ENCODE measurements around the gene SNX24. TPM values are rescaled to one million over a fixed set of nuclear protein-coding genes. Genes with fewer than 3 reads are reported as not detected.

Gene SNX24
- total RNA-seq, 6 experiments from 2014 or later = 6.2 to 23.7 (median 12.5) TPM

- Histone ChIP-seq H3K9me3 (no peaks in the 10 kb centered on the region), H3K36me3 (no peaks in the 10 kb centered on the region), H3K4me3 (no peak overlapping the region), H3K4me1 (no peaks in the 10 kb centered on the region), H3K27ac (no peak overlapping the region), H3K27me3 (no peaks in the 10 kb centered on the region)
- 90% methylated on average over 1 of the region's 1 CpG for WGBS (ENCODE audit: insufficient coverage, low coverage, low lambda C conversion rate, missing lambda C conversion rate)
- ATAC-seq (no peak), DNase-seq (no peak)
- TF ChIP-seq POLR2A (IDR thresholded peaks at IDR 0.05) = no peak
- no peak for TF ChIP-seq CTCF (IDR thresholded peaks at IDR 0.05)
- intact Hi-C loops (cut with DNase I) = no loop called here
These were observed 98.6 kb downstream of the SNX24 start for GRCh38 chr5:122944051-122944450.

- no peak for ATAC-seq
These were observed 102.0 kb downstream of the SNX24 start for GRCh38 chr5:122947372-122947771.

GRCh38 chr5:122947772-122948171 is 102.4 kb downstream of the SNX24 start:
- 59% methylated on average over 3 of the region's 3 CpGs for WGBS (ENCODE audit: insufficient coverage, low coverage, low lambda C conversion rate, missing lambda C conversion rate)

More at GRCh38 chr5:122947372-122947771, 102.0 kb downstream of the SNX24 start:
- Histone ChIP-seq H3K27me3 (no peaks in the 10 kb centered on the region), H3K4me3 (no peak overlapping the region), H3K4me1 (no peaks in the 10 kb centered on the region), H3K36me3 (no peaks in the 10 kb centered on the region), H3K9me3 (no peaks in the 10 kb centered on the region), H3K27ac (no peak overlapping the region)
- intact Hi-C loops (cut with DNase I) = no loop called here
- TF ChIP-seq POLR2A (IDR thresholded peaks at IDR 0.05) (no peak), CTCF (IDR thresholded peaks at IDR 0.05) (no peak)
- DNase-seq = no peak
- WGBS (ENCODE audit: insufficient coverage, low coverage, low lambda C conversion rate, missing lambda C conversion rate) = 100% methylated on average over 1 of the region's 1 CpG

GRCh38 chr5:122948319-122948718 is 102.9 kb downstream of the SNX24 start:
- H3K36me3 ChIP-seq = no peaks in the 10 kb centered on the region
- H3K4me1 ChIP-seq = no peaks in the 10 kb centered on the region
- 81% methylated on average over 2 of the region's 2 CpGs for WGBS (ENCODE audit: insufficient coverage, low coverage, low lambda C conversion rate, missing lambda C conversion rate)
- intact Hi-C loops (cut with DNase I) = no loop called here
- no peak for DNase-seq
- no peak for ATAC-seq
- no peak overlapping the region for H3K27ac ChIP-seq
- TF ChIP-seq CTCF (IDR thresholded peaks at IDR 0.05) (no peak), POLR2A (IDR thresholded peaks at IDR 0.05) (no peak)
- H3K9me3 ChIP-seq = no peaks in the 10 kb centered on the region
- no peak overlapping the region for H3K4me3 ChIP-seq
- H3K27me3 ChIP-seq = no peaks in the 10 kb centered on the region

More at GRCh38 chr5:122947772-122948171, 102.4 kb downstream of the SNX24 start:
- Histone ChIP-seq H3K4me3 (no peak overlapping the region), H3K27ac (no peak overlapping the region), H3K4me1 (no peaks in the 10 kb centered on the region), H3K36me3 (no peaks in the 10 kb centered on the region), H3K27me3 (no peaks in the 10 kb centered on the region), H3K9me3 (no peaks in the 10 kb centered on the region)
- TF ChIP-seq CTCF (IDR thresholded peaks at IDR 0.05) (no peak), POLR2A (IDR thresholded peaks at IDR 0.05) (no peak)
- intact Hi-C loops (cut with DNase I) = no loop called here
- ATAC-seq (no peak), DNase-seq (no peak)

- intact Hi-C loops (cut with DNase I) = no loop called here
- TF ChIP-seq CTCF (IDR thresholded peaks at IDR 0.05) (no peak), POLR2A (IDR thresholded peaks at IDR 0.05) (no peak)
- Histone ChIP-seq H3K27ac (no peak overlapping the region), H3K4me3 (no peak overlapping the region), H3K36me3 (no peaks in the 10 kb centered on the region), H3K9me3 (no peaks in the 10 kb centered on the region), H3K27me3 (no peaks in the 10 kb centered on the region), H3K4me1 (no peaks in the 10 kb centered on the region)
- ATAC-seq (no peak), DNase-seq (no peak)
- 94% methylated on average over 7 of the region's 8 CpGs for WGBS (ENCODE audit: insufficient coverage, low coverage, low lambda C conversion rate, missing lambda C conversion rate)
These were observed 106.2 kb downstream of the SNX24 start for GRCh38 chr5:122951658-122952057.

Measured in right lobe of liver (tissue), 6 donors.